Activated naive CD4-positive, alpha-beta T cell treated with anti-CD3 and anti-CD28 coated beads, Interleukin-2, amount 10 ng/mL, durations not matched to agents 7 days and 5 days (primary cell): ENCODE results near the gene IFIT3.
"Not testable (repeated sequence)": the region's sequence is repeated elsewhere in the genome, so short reads cannot be mapped to it uniquely, and the experiment has no call there.

Experiments used
- CTCF ChIA-PET: fragments of 350-600 bp; sonication (Branson Sonifier 250); formaldehyde crosslinking; loops from one replicate; lab custom pipeline; 2021; ENCODE audit warnings: antibody characterized with exemption; lab: Charles Lee
- DNase-seq: peaks from one replicate; pipeline ENCODE4 v3.0.0-alpha.2; 2020
- H3K27ac Mint-ChIP-seq: one replicate; pipeline ENCODE4 v1.8.0; 2021; ENCODE audit warnings: mild to moderate bottlenecking, moderate library complexity, mixed read lengths
- H3K27me3 Mint-ChIP-seq: one replicate; pipeline ENCODE4 v1.8.0; 2021; ENCODE audit warnings: mild to moderate bottlenecking, mixed read lengths
- H3K36me3 Mint-ChIP-seq: one replicate; pipeline ENCODE4 v1.8.0; 2021; ENCODE audit warnings: mixed read lengths
- H3K4me1 Mint-ChIP-seq: one replicate; pipeline ENCODE4 v1.8.0; 2021; ENCODE audit warnings: mixed read lengths
- H3K4me3 Mint-ChIP-seq: one replicate; pipeline ENCODE4 v1.8.0; 2021; ENCODE audit warnings: mild to moderate bottlenecking, moderate library complexity, mixed read lengths
- H3K9me3 Mint-ChIP-seq: one replicate; pipeline ENCODE4 v1.8.0; 2021; ENCODE audit warnings: mixed read lengths

IFIT3 gene

DNA sequence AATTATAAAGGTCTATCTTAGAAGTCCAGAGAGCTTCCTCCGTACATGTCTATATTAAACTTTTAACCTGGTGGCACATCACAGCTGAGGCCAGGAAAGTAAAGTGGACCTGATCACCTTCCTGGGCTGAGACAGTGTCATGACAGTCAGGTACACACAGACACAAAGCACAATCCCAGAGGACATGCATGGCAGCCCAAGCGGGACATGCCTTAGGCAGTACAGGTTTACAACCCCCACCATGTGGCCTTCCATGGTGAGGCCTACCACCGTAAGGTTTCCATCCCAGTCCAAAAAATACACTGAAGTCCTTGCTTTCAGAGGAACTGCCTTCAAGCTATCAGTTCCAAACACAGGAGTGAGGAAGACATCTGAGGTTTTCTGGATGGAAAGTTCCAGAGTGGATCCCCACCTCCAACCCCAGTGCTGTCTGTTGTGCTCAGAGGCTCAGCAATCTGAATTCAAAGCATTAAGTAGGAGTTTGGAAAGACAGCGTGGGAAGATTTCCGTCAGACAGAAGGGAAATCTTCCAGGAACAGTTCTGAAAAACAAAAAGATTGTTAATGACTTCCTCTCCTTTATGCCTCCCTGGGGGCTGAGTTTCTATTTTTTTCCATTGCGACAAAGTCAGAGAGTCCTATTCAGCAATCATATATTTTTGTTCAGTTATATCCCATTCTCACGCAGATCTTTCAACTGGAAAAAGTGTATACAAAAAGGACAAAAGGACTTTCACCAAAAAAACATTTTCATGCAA, 20.1 kb downstream of the IFIT3 start:
- H3K4me1 Mint-ChIP-seq, result peaks cover 20% of the 10 kb centered on the region
- no peak overlapping the region for H3K27ac Mint-ChIP-seq
- peaks cover 38% of the 10 kb centered on the region for H3K27me3 Mint-ChIP-seq
- H3K4me3 Mint-ChIP-seq, result no peak overlapping the region
- CTCF ChIA-PET, result no interaction called here
- no peaks in the 10 kb centered on the region for H3K36me3 Mint-ChIP-seq
- H3K9me3 Mint-ChIP-seq, result no peaks in the 10 kb centered on the region
- no peak for DNase-seq

DNA sequence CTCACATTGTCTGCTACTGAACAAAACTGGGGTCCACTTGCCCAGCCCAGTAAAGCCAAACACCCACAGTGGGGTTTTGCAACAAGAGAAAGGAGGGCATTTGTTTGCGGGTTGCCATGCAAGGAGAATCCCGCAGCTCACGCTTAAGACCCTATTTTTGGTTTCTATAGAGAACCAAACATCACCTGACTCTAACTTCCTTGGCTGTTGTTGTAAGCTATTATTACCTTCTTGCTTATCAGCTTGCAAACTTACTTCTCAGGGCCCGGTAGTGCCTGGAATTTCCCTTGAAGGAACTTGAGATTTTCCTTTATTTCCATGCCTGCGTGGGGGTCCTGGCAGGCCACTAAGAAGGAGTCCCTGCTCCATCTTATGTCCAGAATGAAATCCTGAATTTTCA, 20.7 kb downstream of the IFIT3 start:
- CTCF ChIA-PET, result no interaction called here
- no peaks in the 10 kb centered on the region for H3K9me3 Mint-ChIP-seq
- H3K4me1 Mint-ChIP-seq, result peaks cover 20% of the 10 kb centered on the region
- peaks cover 36% of the 10 kb centered on the region for H3K27me3 Mint-ChIP-seq
- no peak overlapping the region for H3K27ac Mint-ChIP-seq
- no peak for DNase-seq
- no peak overlapping the region for H3K4me3 Mint-ChIP-seq
- no peaks in the 10 kb centered on the region for H3K36me3 Mint-ChIP-seq

DNA sequence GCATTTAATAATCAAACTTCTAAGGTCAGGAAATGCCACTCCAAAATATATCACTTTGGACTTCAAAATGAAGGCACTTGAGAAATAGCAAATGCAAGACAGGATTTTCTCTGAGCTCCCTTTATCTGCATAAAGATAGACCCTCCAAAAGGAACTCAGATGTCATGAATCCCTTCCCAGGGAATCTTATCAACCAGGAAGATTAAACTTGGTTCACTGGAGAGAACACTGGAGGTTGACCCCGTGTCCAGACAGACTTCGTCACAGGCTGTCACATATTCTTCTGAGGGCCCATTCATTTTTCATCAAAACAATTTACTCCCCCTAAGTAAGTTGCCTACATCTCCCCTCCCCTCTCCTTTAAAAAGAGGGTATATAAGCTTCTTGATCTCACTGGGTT, 21.2 kb downstream of the IFIT3 start:
- Mint-ChIP-seq H3K27me3 (peaks cover 38% of the 10 kb centered on the region), H3K27ac (no peak overlapping the region), H3K36me3 (no peaks in the 10 kb centered on the region), H3K4me1 (peaks cover 20% of the 10 kb centered on the region), H3K9me3 (no peaks in the 10 kb centered on the region), H3K4me3 (no peak overlapping the region)
- CTCF ChIA-PET, result no interaction called here
- DNase-seq, result no peak

DNA sequence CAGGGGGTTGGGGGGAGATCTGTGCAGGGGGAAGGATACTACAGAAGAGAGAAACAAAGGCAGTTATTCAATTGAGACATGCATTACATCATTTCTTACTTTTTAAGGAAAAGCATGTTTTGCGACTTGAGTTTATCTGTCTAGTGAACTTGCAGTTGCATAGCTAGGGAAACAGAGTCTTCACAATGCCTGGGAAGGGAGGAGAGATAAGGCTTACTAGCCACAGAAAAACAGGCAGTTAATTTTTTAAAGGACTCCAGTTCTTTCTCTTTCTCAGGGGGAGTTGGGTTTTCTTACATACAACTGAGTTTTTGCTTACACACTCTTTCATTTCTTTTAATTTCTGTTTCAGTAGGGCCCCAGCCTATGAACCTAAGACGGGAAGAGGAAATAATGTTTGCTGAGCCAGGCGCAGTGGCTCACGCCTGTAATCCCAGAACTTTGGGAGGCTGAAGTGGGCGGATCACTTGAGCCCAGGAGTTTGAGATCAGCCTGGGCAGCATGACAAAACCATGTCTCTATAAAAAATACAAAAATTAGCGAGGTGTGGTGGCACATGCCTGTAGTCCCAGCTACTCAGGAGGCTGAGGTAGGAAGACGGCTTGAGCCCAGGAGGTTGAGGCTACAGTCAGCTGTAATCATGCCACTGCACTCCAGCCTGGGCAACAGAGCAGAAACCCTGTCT, 23.0 kb downstream of the IFIT3 start:
- CTCF ChIA-PET, result interaction anchor here (2.1 kb wide), 1 partner anchor 19 kb away, joined by 6 read pairs; no protein-coding TSS in a partner anchor
- H3K27ac Mint-ChIP-seq, H3K4me3 Mint-ChIP-seq, H3K36me3 Mint-ChIP-seq, DNase-seq, H3K9me3 Mint-ChIP-seq: not testable (repeated sequence)
- Mint-ChIP-seq H3K4me1 (peaks cover 20% of the 10 kb centered on the region), H3K27me3 (peaks cover 49% of the 10 kb centered on the region)

DNA sequence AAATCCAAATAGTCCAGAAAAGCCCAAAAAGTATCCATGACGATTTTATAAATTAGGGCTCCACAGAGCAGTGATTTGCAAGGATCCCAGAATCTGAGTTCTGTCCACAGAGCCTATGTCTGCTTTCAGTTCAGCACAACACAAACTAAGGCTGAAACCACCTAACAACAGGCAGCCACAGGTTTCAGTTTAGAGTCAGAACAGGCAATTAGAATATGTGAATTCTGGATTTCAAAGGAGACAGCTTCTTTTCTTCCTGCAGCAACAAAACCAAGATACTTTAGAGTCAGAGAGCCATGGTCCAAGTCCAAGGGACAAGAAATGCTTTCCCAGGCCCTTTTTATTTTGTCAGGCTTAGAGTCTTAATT, 23.6 kb downstream of the IFIT3 start:
- peaks cover 20% of the 10 kb centered on the region for H3K4me1 Mint-ChIP-seq
- H3K27ac Mint-ChIP-seq, result no peak overlapping the region
- no peaks in the 10 kb centered on the region for H3K36me3 Mint-ChIP-seq
- DNase-seq, result peak; percentile 28
- CTCF ChIA-PET, result interaction anchor here (2.1 kb wide), 1 partner anchor 18 kb away, joined by 6 read pairs; no protein-coding TSS in a partner anchor
- H3K27me3 Mint-ChIP-seq, result peaks cover 51% of the 10 kb centered on the region
- H3K9me3 Mint-ChIP-seq, result no peaks in the 10 kb centered on the region
- no peak overlapping the region for H3K4me3 Mint-ChIP-seq

DNA sequence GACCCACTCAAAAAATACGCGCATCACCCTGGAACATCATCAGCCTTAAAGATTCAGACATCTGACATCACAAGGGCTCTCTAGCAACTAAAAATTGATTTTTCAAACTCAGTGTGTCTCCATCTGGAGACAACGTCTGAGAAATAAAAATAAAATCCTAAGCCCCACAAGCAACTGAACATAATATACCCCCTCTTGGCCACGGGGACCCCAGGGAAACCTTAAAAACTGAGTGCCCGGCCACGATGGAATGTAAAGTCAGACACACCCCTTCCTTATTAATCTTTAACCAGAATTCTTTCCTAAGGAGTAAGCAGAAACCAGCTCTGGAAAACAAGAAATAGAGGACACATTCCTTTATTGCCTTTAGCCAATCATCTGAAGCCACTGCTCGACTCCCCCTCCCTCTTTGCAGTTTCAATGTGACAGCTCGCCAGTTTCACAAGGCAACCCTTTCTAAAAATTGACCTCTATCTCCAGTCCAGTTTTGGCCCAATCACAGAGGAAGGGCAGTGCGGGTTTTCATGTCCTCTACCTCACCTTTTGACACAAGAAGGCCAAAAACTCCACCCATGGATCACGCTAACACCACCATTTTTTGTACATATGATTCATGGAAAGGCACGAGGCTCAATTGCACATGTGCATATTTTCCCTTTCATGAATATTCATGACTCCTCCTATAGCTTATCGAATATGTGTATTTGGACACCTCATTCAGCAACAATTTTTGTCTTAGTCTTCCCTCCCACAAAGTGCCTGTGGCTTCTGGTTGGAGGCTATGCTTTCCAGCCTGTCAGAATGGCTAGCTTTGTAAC, 24.2 kb downstream of the IFIT3 start:
- CTCF ChIA-PET, result interaction anchor here (0.8 to 2.1 kb wide), 2 partner anchors 11 to 17 kb away, joined by 3 to 6 read pairs; no protein-coding TSS in a partner anchor
- Mint-ChIP-seq H3K4me1 (peaks cover 20% of the 10 kb centered on the region), H3K27me3 (peaks cover 53% of the 10 kb centered on the region), H3K36me3 (no peaks in the 10 kb centered on the region), H3K4me3 (no peak overlapping the region), H3K9me3 (no peaks in the 10 kb centered on the region), H3K27ac (peak overlapping the region; percentile 38)
- DNase-seq, result no peak

DNA sequence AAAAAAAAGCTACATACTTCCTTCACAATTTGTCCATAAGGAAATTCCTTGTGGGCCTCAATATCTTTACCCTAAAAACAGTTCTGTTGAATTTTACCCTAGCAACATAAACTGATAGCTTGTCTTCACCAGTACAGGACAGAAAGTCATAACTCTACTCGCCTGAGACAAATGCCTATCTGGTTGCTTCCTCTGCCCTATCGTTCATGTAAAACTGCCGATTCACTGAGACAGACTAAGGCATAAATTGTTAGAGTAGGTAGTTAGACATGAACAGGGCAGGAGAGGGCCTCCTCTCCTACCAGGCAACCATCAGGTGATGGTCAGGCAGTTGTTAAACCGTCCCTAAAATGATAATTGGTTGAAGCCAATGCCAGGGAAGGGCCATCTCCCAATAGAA, 25.0 kb downstream of the IFIT3 start:
- H3K4me1 Mint-ChIP-seq, result peaks cover 20% of the 10 kb centered on the region
- no peak overlapping the region for H3K27ac Mint-ChIP-seq
- DNase-seq, result no peak
- H3K36me3 Mint-ChIP-seq, result no peaks in the 10 kb centered on the region
- CTCF ChIA-PET, result interaction anchor here (0.8 kb wide), 1 partner anchor 10 kb away, joined by 3 read pairs; no protein-coding TSS in a partner anchor
- H3K27me3 Mint-ChIP-seq, result peaks cover 48% of the 10 kb centered on the region
- no peak overlapping the region for H3K4me3 Mint-ChIP-seq
- H3K9me3 Mint-ChIP-seq, result no peaks in the 10 kb centered on the region

DNA sequence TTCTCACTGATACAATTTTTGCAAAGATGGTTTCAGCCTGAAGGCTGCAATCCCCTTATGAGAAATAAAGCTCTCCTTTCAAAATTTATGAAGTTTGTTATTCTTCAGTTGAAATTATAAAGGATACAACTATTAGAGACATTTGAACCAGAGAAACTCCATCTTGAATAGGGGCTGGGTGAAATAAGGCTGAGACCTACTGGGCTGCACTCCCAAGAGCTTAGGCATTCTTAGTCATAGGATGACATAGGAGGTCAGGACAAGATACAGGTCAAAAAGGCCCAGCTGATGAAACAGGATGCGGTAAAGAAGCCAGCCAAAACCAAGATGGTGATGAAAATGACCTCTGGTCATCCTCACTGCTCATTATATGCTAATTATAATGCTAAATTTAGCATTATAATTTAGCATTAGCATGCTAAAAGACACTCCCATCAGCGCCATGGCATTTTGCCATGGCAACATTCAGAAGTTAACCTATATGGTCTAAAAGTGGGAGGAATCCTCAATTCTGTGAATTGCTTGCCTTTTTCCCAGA, 27.7 kb downstream of the IFIT3 start:
- Mint-ChIP-seq H3K9me3 (no peaks in the 10 kb centered on the region), H3K27me3 (peaks cover 37% of the 10 kb centered on the region), H3K4me1 (peaks cover 19% of the 10 kb centered on the region), H3K4me3 (no peak overlapping the region), H3K27ac (no peak overlapping the region), H3K36me3 (no peaks in the 10 kb centered on the region)
- no peak for DNase-seq
- CTCF ChIA-PET, result interaction anchor here (1.1 to 1.4 kb wide), 4 partner anchors 9 to 14 kb away, joined by 3 to 5 read pairs (median 4); no protein-coding TSS in a partner anchor

DNA sequence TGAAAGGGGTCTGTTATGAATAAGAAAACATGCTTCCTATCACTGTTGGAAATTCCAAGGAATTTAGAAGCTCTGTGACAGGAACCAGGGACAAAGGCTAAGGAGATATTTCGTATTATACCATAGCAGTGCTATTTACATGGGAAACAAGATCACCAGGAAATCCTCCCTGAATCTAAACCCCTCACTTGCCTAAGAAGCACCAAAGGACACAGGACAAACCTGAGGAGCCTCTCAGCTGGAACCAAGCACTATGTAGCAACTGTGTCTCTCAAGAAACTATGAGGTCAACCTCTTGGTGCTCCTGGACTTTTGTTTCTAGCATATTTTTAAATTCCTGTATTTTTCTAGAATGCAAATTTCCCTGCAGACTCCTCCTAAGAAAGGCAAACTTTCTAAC, 29.3 kb downstream of the IFIT3 start:
- Mint-ChIP-seq H3K4me3 (no peak overlapping the region), H3K27me3 (peaks cover 39% of the 10 kb centered on the region), H3K27ac (no peak overlapping the region), H3K4me1 (peaks cover 3% of the 10 kb centered on the region), H3K36me3 (no peaks in the 10 kb centered on the region), H3K9me3 (no peaks in the 10 kb centered on the region)
- CTCF ChIA-PET, result interaction anchor here (1.1 kb wide), 1 partner anchor 12 kb away, joined by 3 read pairs; no protein-coding TSS in a partner anchor
- DNase-seq, result no peak

DNA sequence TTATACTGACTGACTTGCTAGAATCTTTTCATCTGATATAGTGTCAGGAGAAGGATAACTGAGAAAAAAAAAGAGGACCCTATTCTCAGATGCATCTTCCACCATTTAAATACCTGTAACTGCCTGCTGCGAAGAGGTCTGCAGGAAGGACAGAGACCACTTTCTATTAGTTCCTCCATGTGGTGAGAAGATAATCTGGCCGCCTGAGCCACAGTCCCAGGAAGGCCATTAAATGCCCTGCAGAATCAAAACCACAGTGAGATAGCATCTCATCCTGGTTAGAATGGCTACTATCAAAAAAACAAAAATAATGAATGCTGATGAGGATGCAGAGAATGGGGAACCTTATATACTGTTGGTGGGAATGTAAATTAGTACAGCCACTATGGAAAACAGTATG, 30.2 kb downstream of the IFIT3 start:
- no peak overlapping the region for H3K4me3 Mint-ChIP-seq
- H3K4me1 Mint-ChIP-seq, result peaks cover 1% of the 10 kb centered on the region
- no peaks in the 10 kb centered on the region for H3K9me3 Mint-ChIP-seq
- CTCF ChIA-PET, result interaction anchor here (1.1 kb wide), 1 partner anchor 11 kb away, joined by 3 read pairs; no protein-coding TSS in a partner anchor
- DNase-seq, result no peak
- no peaks in the 10 kb centered on the region for H3K36me3 Mint-ChIP-seq
- peaks cover 37% of the 10 kb centered on the region for H3K27me3 Mint-ChIP-seq
- H3K27ac Mint-ChIP-seq, result no peak overlapping the region

DNA sequence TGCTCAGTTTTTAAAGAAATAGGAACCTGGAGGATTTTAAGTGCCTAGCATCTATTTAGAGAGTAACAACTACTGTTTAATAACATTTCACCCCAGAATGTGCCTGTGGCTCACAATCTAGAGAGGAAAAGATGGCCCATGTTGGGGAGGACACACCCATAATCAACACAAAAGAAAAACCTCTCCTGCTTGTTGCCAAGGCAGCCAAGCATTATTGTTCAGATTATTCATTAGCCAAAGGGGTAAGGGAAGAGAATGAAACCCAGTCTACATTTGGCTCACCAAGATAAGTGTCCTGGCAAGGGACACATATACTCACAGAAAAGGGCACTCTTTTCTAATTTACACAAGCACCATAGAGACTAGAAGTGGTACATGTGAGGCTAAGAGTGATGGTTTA, 32.4 kb downstream of the IFIT3 start:
- Mint-ChIP-seq H3K4me3 (no peak overlapping the region), H3K27me3 (peaks cover 19% of the 10 kb centered on the region), H3K36me3 (no peaks in the 10 kb centered on the region), H3K27ac (no peak overlapping the region), H3K4me1 (peaks cover 6% of the 10 kb centered on the region), H3K9me3 (no peaks in the 10 kb centered on the region)
- CTCF ChIA-PET, result no interaction called here
- DNase-seq, result no peak

DNA sequence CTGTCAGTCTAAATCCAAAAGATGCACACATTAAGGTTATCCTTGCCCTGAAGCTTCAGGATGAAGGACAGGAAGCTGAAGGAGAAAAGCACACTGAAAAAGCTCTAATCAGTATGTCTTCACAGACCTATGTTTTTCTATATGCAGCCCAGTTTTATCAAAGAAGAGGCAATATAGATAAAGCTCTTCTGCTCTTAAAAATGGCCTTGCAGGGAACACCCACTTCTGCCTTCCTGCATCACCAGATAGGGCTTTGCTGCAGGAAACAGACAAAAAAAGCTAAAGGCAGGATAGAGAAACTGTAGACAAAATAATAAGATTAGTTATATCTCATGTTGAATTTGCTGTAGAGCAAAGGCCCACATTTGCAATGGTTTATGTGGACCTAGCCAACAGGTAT, 35.1 kb downstream of the IFIT3 start:
- Mint-ChIP-seq H3K4me3 (no peak overlapping the region), H3K36me3 (no peaks in the 10 kb centered on the region), H3K4me1 (peaks cover 9% of the 10 kb centered on the region), H3K27ac (no peak overlapping the region), H3K9me3 (no peaks in the 10 kb centered on the region), H3K27me3 (peaks cover 8% of the 10 kb centered on the region)
- no peak for DNase-seq
- CTCF ChIA-PET, result interaction anchor here (0.9 to 1.3 kb wide), 2 partner anchors 10 to 68 kb away, joined by 3 read pairs; no protein-coding TSS in a partner anchor

DNA sequence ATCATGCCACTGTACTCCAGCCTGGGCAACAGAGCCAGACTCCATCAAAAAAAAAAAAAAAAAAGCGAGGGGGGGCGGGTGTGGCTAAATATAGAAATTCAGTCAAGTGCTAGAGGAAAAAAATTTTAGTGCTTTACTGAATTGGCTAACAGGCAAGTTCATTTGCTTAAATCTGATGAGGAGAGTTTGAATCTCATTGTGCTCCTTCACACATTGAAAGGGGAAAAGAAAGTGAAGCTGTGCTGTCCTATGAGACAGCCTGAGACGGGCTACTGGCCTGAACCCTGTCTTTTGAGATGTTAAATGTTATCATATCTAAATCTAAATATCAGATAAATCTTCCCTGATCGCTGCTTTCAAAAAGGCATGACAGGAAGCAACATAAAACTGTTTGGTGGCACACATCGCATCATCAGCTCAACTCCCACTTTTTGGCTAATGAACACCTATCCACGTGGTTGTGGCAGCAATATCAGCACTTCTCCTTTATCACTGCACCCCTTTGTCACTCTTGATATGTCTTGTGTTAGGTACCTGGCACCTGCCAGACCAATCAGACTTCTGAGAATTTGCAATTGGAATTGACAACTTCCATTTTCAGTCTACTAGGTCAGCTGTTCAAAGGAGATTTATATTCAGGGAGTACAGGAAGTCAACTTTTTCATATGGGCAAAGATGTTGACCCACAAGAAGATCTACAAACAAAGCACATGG, 36.1 kb downstream of the IFIT3 start:
- no peak overlapping the region for H3K4me3 Mint-ChIP-seq
- no peak overlapping the region for H3K27ac Mint-ChIP-seq
- CTCF ChIA-PET, result interaction anchor here (0.9 to 1.3 kb wide), 3 partner anchors 8 to 69 kb away, joined by 3 read pairs; no protein-coding TSS in a partner anchor

More for the DNA sequence above, 36.1 kb downstream of the IFIT3 start:
- DNase-seq, result no peak
- Mint-ChIP-seq H3K9me3 (no peaks in the 10 kb centered on the region), H3K36me3 (no peaks in the 10 kb centered on the region), H3K27me3 (peaks cover 8% of the 10 kb centered on the region), H3K4me1 (peaks cover 9% of the 10 kb centered on the region)
